GM23338 (cell line): Measurements from ENCODE around the gene TIMM44. TPM values are rescaled to one million over a fixed set of nuclear protein-coding genes. Genes with fewer than 3 reads are reported as not detected.

Source experiments
- ATAC-seq: fragments of 200-7000 bp; cut with Tn5 transposase; 3 replicates; pipeline ENCODE4 v1.9.1; 2020
- DNase-seq: peaks from one replicate; pipeline ENCODE4 v3.0.0-alpha.2; 2015; ENCODE audit warnings: low spot score
- H2AFZ ChIP-seq: fragments of 200-600 bp; sonication (generic); 2 replicates; pipeline ENCODE4 v1.8.0; 2016; ENCODE audit warnings: antibody characterized with exemption, mild to moderate bottlenecking, moderate library complexity
- H3F3A ChIP-seq: fragments of 200-600 bp; sonication (generic); replicated peaks from 2 replicates; pipeline ENCODE4 v1.8.0; 2017; ENCODE audit warnings: antibody characterized with exemption, mixed run types, low read depth
- H3K27ac ChIP-seq: fragments of 200-600 bp; sonication (generic); 2 replicates; pipeline ENCODE4 v1.6.1; 2016; ENCODE audit warnings: low read depth
- H3K27me3 ChIP-seq: fragments of 200-600 bp; sonication (generic); 2 replicates; pipeline ENCODE4 v1.8.0; 2016; ENCODE audit warnings: mild to moderate bottlenecking, mixed run types, moderate library complexity; ENCODE audit not compliant: insufficient read depth
- H3K36me3 ChIP-seq: fragments of 200-600 bp; sonication (generic); 2 replicates; pipeline ENCODE4 v1.8.0; 2016; ENCODE audit warnings: mild to moderate bottlenecking; ENCODE audit not compliant: insufficient read depth
- H3K4me1 ChIP-seq: fragments of 200-600 bp; sonication (generic); 2 replicates; pipeline ENCODE4 v1.8.0; 2016; ENCODE audit warnings: mild to moderate bottlenecking, moderate library complexity; ENCODE audit not compliant: insufficient read depth
- H3K4me2 ChIP-seq: fragments of 200-600 bp; sonication (generic); 2 replicates; pipeline ENCODE4 v1.7.1; 2017; ENCODE audit warnings: mixed run types
- H3K4me3 ChIP-seq: fragments of 200-600 bp; sonication (generic); 2 replicates; pipeline ENCODE4 v1.6.1; 2016; ENCODE audit warnings: mixed run types
- H3K79me2 ChIP-seq: fragments of 200-600 bp; sonication (generic); replicated peaks from 2 replicates; pipeline ENCODE4 v1.8.0; 2017; ENCODE audit warnings: mild to moderate bottlenecking; ENCODE audit not compliant: insufficient read depth
- H3K9me2 ChIP-seq: fragments of 200-600 bp; sonication (generic); 2 replicates; pipeline ENCODE4 v1.8.0; 2017; ENCODE audit not compliant: insufficient read depth
- H4K20me1 ChIP-seq: fragments of 200-600 bp; sonication (generic); replicated peaks from 2 replicates; pipeline ENCODE4 v1.8.0; 2017; ENCODE audit warnings: mild to moderate bottlenecking; ENCODE audit not compliant: insufficient read depth
- H3K27ac Mint-ChIP-seq: 2 replicates; pipeline ENCODE4 v1.8.0; 2020; ENCODE audit warnings: inconsistent platforms, mild to moderate bottlenecking, moderate library complexity, mixed read lengths
- H3K27me3 Mint-ChIP-seq: 3 replicates; pipeline ENCODE4 v1.8.0; 2022; ENCODE audit warnings: low read depth, mild to moderate bottlenecking, moderate library complexity, mixed read lengths, inconsistent platforms; ENCODE audit not compliant: insufficient read depth, poor library complexity
- H3K36me3 Mint-ChIP-seq: 3 replicates; pipeline ENCODE4 v1.8.0; 2021; ENCODE audit warnings: low read depth, mild to moderate bottlenecking, inconsistent platforms, moderate library complexity, mixed read lengths
- H3K4me1 Mint-ChIP-seq: 3 replicates; pipeline ENCODE4 v1.8.0; 2020; ENCODE audit warnings: mild to moderate bottlenecking, inconsistent platforms, mixed read lengths
- H3K4me3 Mint-ChIP-seq: 3 replicates; pipeline ENCODE4 v1.8.0; 2021; ENCODE audit warnings: moderate library complexity, mild to moderate bottlenecking, inconsistent platforms, mixed read lengths
- H3K9me3 Mint-ChIP-seq: 3 replicates; pipeline ENCODE4 v1.8.0; 2020; ENCODE audit warnings: moderate library complexity, mild to moderate bottlenecking, inconsistent platforms, mixed read lengths
- CREB1 ChIP-seq: fragments of 250-450 bp; sonication (Bioruptor Pico); IDR thresholded peaks from 2 replicates; pipeline ENCODE4 v1.5.0; 2020; ENCODE audit warnings: low read depth, mild to moderate bottlenecking, moderate library complexity
- CTCF ChIP-seq, 2 experiments: fragments of 200-600 bp in 1 of 2; sonication (generic) in 1 of 2; conservative IDR thresholded peaks; 2 replicates each; pipeline versions ENCODE4 v1.5.1 to v1.6.1; 2016 to 2017; ENCODE audit warnings: antibody characterized with exemption in 2 of 2, low read depth in 2 of 2, mild to moderate bottlenecking in 2 of 2, moderate library complexity in 1 of 2
- ETS1 ChIP-seq: IDR thresholded peaks from 2 replicates; pipeline ENCODE4 v1.6.1; 2016; ENCODE audit warnings: antibody characterized with exemption
- EZH2 ChIP-seq: fragments of 200-600 bp; sonication (generic); IDR thresholded peaks from one replicate; pipeline ENCODE4 v1.8.0; 2017; ENCODE audit warnings: antibody characterized with exemption, mild to moderate bottlenecking, low read depth; ENCODE audit not compliant: unreplicated experiment
- EZH2phosphoT487 ChIP-seq: fragments of 200-600 bp; sonication (generic); IDR thresholded peaks from one replicate; pipeline ENCODE4 v1.8.1; 2018; ENCODE audit warnings: antibody characterized with exemption; ENCODE audit not compliant: unreplicated experiment
- JUNB ChIP-seq: IDR thresholded peaks from one replicate; pipeline ENCODE4 v1.6.1; 2016; ENCODE audit warnings: antibody characterized with exemption; ENCODE audit not compliant: unreplicated experiment
- NANOG ChIP-seq: IDR thresholded peaks from 2 replicates; pipeline ENCODE4 v1.6.1; 2016; ENCODE audit warnings: antibody characterized with exemption, borderline replicate concordance
- POLR2AphosphoS5 ChIP-seq: IDR thresholded peaks from 2 replicates; pipeline ENCODE4 v1.6.1; 2016; ENCODE audit warnings: antibody characterized with exemption, low read depth
- REST ChIP-seq: IDR thresholded peaks from one replicate; pipeline ENCODE4 v1.6.1; 2018; ENCODE audit warnings: antibody characterized with exemption; ENCODE audit not compliant: unreplicated experiment
- STAT1 ChIP-seq: IDR thresholded peaks from one replicate; pipeline ENCODE4 v1.6.1; 2016; ENCODE audit warnings: antibody characterized with exemption; ENCODE audit not compliant: unreplicated experiment
- ZNF114 ChIP-seq: fragments of 250-450 bp; sonication (Bioruptor Pico); IDR thresholded peaks from 2 replicates; pipeline ENCODE4 v1.5.0; 2020; ENCODE audit warnings: mild to moderate bottlenecking, moderate library complexity
- ZNF331 ChIP-seq: fragments of 250-450 bp; sonication (Bioruptor Pico); IDR thresholded peaks from 2 replicates; pipeline ENCODE4 v1.5.0; 2020; ENCODE audit warnings: low read depth, mild to moderate bottlenecking, moderate library complexity
- ZNF462 ChIP-seq: fragments of 250-450 bp; sonication (Bioruptor Pico); IDR thresholded peaks from 2 replicates; pipeline ENCODE4 v1.5.0; 2020; ENCODE audit warnings: mild to moderate bottlenecking, moderate library complexity
- polyA plus RNA-seq: library from polyadenylated mRNA; unstranded; fragments of >200 nt; fragmentation: Nextera tagmentation; extraction: Ambion mirVana; gene quantifications from 2 replicates; pipeline ENCODE4 v1.2.1, GENCODE V29; 2016
- total RNA-seq: library from RNA; depleted of rRNA; stranded (reverse); fragments of >200 nt; shearing (Covaris generic); gene quantifications from 2 replicates; pipeline ENCODE4 v1.2.3, GENCODE V29; 2014

TIMM44 gene
- total and polyA plus RNA-seq, 2 experiments from 2014 or later, result 125 to 128 TPM

GRCh38 chr19:7913652-7914051, 29.8 kb downstream of the TIMM44 start:
- ATAC-seq (no peak), DNase-seq (no peak)
- Histone ChIP-seq H3K4me3 (no peak overlapping the region), H3K4me1 (no peaks in the 10 kb centered on the region), H3K9me2 (no peaks in the 10 kb centered on the region), H3K36me3 (no peaks in the 10 kb centered on the region), H3K27me3 (peaks cover 50% of the 10 kb centered on the region), H2AFZ (no peak overlapping the region), H3F3A (0 out of 2 replicates have a peak, but pooled peaks cover 8% of the 10 kb centered on the region), H4K20me1 (peaks cover 5% of the 10 kb centered on the region; the same call in 1 of the 2 replicates), H3K79me2 (no peaks in the 10 kb centered on the region), H3K4me2 (no peak overlapping the region), H3K27ac (no peak overlapping the region)
- no peak for TF ChIP-seq POLR2AphosphoS5
- no peak for TF ChIP-seq ZNF114 (CRISPR knock-in tag)
- no peak for TF ChIP-seq EZH2phosphoT487
- TF ChIP-seq EZH2, result no peak
- no peak for TF ChIP-seq CREB1 (CRISPR knock-in tag)
- TF ChIP-seq ZNF331, result no peak
- no peak for TF ChIP-seq NANOG
- no peak for TF ChIP-seq STAT1
- TF ChIP-seq REST, result no peak
- no peak for TF ChIP-seq CTCF (conservative IDR thresholded peaks at IDR 0.05; ENCODE audit: low read depth in 2 of 2)
- no peak for TF ChIP-seq ZNF462 (CRISPR knock-in tag)
- TF ChIP-seq JUNB, result no peak
- no peak for TF ChIP-seq ETS1
- Mint-ChIP-seq H3K36me3 (peaks cover 17% of the 10 kb centered on the region), H3K27ac (no peak overlapping the region), H3K9me3 (peaks cover 2% of the 10 kb centered on the region; the same call in 1 of the 3 replicates), H3K27me3 (peaks cover 43% of the 10 kb centered on the region), H3K4me1 (peaks cover 6% of the 10 kb centered on the region; the same call in 2 of the 3 replicates), H3K4me3 (no peak overlapping the region; the same call in 2 of the 3 replicates)
